ENCODE results near the gene WBP1. TPM values are rescaled to one million over a fixed set of nuclear protein-coding genes. Genes with fewer than 3 reads are reported as not detected.

WBP1 gene
- total RNA-seq, 4 donors from 2014 or later, result 60.7 to 119 (median 102) TPM

GRCh38 chr2:74444498-74445318 is 13.5 kb upstream of the WBP1 start:
- no peak overlapping the region for H3K4me3 ChIP-seq (replicated peaks in 1 of 3)
- H3K36me3 ChIP-seq, result no peaks in the 10 kb centered on the region
- no peaks in the 10 kb centered on the region for H3K27me3 ChIP-seq
- TF ChIP-seq POLR2A (IDR thresholded peaks at IDR 0.05), result no peak
- no peak for TF ChIP-seq CTCF (IDR thresholded peaks at IDR 0.05)
- H3K9me3 ChIP-seq, result no peaks in the 10 kb centered on the region
- peaks cover 4 to 10% of the 10 kb centered on the region in 2 donors for H3K4me1 ChIP-seq
- intact Hi-C loops (cut with DNase I), result no loop called here
- 29 to 44% methylated on average over 5 of the region's 5 CpGs for WGBS, 2 donors
- no peak overlapping the region for H3K27ac ChIP-seq
- no peak for DNase-seq

GRCh38 chr2:74447230-74447999 is 10.8 kb upstream of the WBP1 start:
- WGBS, 2 donors, result 90 to 92% methylated on average over 5 of the region's 5 CpGs
- peaks cover 0 to 2% of the 10 kb centered on the region in 2 donors for H3K4me1 ChIP-seq

GRCh38 chr2:74448771-74449170 is 9.5 kb upstream of the WBP1 start:
- Histone ChIP-seq H3K36me3 (no peaks in the 10 kb centered on the region), H3K4me1 (no peaks in the 10 kb centered on the region), H3K4me3 (replicated peaks in 1 of 3) (no peak overlapping the region), H3K9me3 (no peaks in the 10 kb centered on the region), H3K27me3 (no peaks in the 10 kb centered on the region), H3K27ac (no peak overlapping the region)
- intact Hi-C loops (cut with DNase I), result no loop called here
- WGBS, 2 donors, result 77 to 89% methylated on average over 2 of the region's 2 CpGs
- TF ChIP-seq POLR2A (IDR thresholded peaks at IDR 0.05) (no peak), CTCF (IDR thresholded peaks at IDR 0.05) (no peak)
- DNase-seq, result no peak

More at GRCh38 chr2:74447230-74447999, 10.8 kb upstream of the WBP1 start:
- Histone ChIP-seq H3K4me3 (replicated peaks in 1 of 3) (no peak overlapping the region), H3K9me3 (no peaks in the 10 kb centered on the region), H3K27me3 (no peaks in the 10 kb centered on the region), H3K27ac (no peak overlapping the region), H3K36me3 (no peaks in the 10 kb centered on the region)
- TF ChIP-seq CTCF (IDR thresholded peaks at IDR 0.05), result no peak
- no peak for TF ChIP-seq POLR2A (IDR thresholded peaks at IDR 0.05)
- no peak for DNase-seq
- intact Hi-C loops (cut with DNase I), result no loop called here

- no peaks in the 10 kb centered on the region for H3K36me3 ChIP-seq
- H3K4me3 ChIP-seq (replicated peaks in 1 of 3), result no peak overlapping the region
- H3K9me3 ChIP-seq, result no peaks in the 10 kb centered on the region
- no peak overlapping the region for H3K27ac ChIP-seq
- DNase-seq, result no peak
- peaks cover 5 to 7% of the 10 kb centered on the region in 2 donors for H3K4me1 ChIP-seq
- TF ChIP-seq CTCF (IDR thresholded peaks at IDR 0.05) (no peak), POLR2A (IDR thresholded peaks at IDR 0.05) (no peak)
- intact Hi-C loops (cut with DNase I), result no loop called here
- WGBS, 2 donors, result 81 to 87% methylated on average over 3 of the region's 3 CpGs
- H3K27me3 ChIP-seq, result no peaks in the 10 kb centered on the region
These were observed 7.6 kb upstream of the WBP1 start for GRCh38 chr2:74450570-74451190.

Data from thyroid gland (tissue), 4 donors.